GM19463 (cell line): ENCODE results near the gene EFCAB5.

Source experiments
- ATAC-seq: cut with Tn5 transposase; IDR thresholded peaks from one replicate; pipeline ENCODE4 v1.9.1; 2021; ENCODE audit warnings: mild to moderate bottlenecking, moderate library complexity; ENCODE audit not compliant: unreplicated experiment

The EFCAB5 gene

DNA sequence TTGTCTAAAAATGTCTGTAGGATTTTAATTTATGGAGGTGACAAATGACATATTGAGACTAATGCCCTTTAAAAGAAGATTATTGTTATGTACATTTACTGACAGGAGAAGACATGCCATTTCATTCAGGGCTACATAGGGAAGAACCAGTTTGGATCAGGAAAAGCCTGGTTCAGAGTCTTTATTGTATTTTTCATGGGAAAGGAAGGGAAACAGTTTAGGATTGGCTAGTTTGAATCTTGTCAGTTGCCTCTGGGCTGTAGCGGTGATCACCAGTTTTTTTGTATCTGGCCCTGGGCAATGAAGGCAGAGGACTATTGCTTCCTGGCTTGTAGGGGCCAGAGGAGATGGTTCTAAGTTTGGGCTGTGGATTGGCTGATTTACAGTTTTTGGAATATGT lies 206.9 kb downstream of the EFCAB5 start:
- no peak for ATAC-seq

- no peak for ATAC-seq
Measured at GRCh38 chr17:30151471-30151870, 210.0 kb downstream of the EFCAB5 start.

GRCh38 chr17:30153463-30153862 lies 212.0 kb downstream of the EFCAB5 start:
- ATAC-seq: no peak

DNA sequence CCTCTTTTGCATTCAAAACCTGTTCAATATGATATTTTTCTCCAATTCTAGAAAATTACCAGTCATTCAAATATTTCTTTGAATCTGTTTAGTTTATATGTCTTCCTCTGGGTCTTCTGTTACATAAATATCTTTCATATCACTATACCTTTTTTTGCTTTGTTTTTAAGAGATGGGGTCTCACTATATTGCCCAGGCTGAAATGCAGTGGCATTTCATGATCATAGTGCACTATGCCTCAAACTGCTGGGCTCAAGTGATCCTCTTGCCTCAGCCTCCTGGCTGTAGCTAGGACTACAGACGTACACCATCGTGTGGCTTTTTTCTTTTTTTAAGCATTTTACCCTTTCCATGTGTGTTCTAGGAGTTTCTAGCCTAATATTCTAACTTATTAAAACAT lies 214.0 kb downstream of the EFCAB5 start:
- no peak for ATAC-seq
